HUES64 (cell line): ENCODE data around the gene PRDM11.

Experiments used
- H3K27ac ChIP-seq: 2 replicates; pipeline ENCODE4 v1.7.0; 2013; ENCODE audit warnings: low read depth, low read length, inconsistent platforms
- H3K27me3 ChIP-seq: 2 replicates; pipeline ENCODE4 v1.6.1; 2013; ENCODE audit warnings: mild to moderate bottlenecking, low read length; ENCODE audit not compliant: insufficient read depth
- H3K36me3 ChIP-seq: 2 replicates; pipeline ENCODE4 v1.6.1; 2013; ENCODE audit warnings: mild to moderate bottlenecking, low read length; ENCODE audit not compliant: insufficient read depth
- H3K4me1 ChIP-seq: 2 replicates; pipeline ENCODE4 v1.6.1; 2013; ENCODE audit warnings: mild to moderate bottlenecking, low read length, moderate library complexity; ENCODE audit not compliant: insufficient read depth
- H3K4me3 ChIP-seq: 2 replicates; pipeline ENCODE4 v1.5.1; 2013; ENCODE audit warnings: mild to moderate bottlenecking, low read length, moderate library complexity
- H3K9ac ChIP-seq: 2 replicates; pipeline ENCODE4 v1.6.1; 2013; ENCODE audit warnings: mild to moderate bottlenecking, low read depth, low read length
- H3K9me3 ChIP-seq: 2 replicates; pipeline ENCODE4 v1.6.1; 2013; ENCODE audit warnings: low read depth, low read length; ENCODE audit not compliant: insufficient read depth
- WGBS: fragments of 150-250, 120-280 bp; methylation state at CpG from one replicate; pipeline ENCODE4 v1.1.7; 2013; ENCODE audit warnings: missing lambda C conversion rate; 5-methylcytosine and 5-hydroxymethylcytosine counted together

The PRDM11 gene

GRCh38 chr11:45262900-45263299, 116.5 kb downstream of the PRDM11 start:
- no peak overlapping the region for H3K4me3 ChIP-seq
- H3K36me3 ChIP-seq, result no peaks in the 10 kb centered on the region
- H3K9ac ChIP-seq, result no peak overlapping the region
- H3K4me1 ChIP-seq, result no peaks in the 10 kb centered on the region
- whole genome bisulfite sequencing, result 86% methylated on average over 4 of the region's 4 CpGs
- no peaks in the 10 kb centered on the region for H3K27me3 ChIP-seq
- no peaks in the 10 kb centered on the region for H3K9me3 ChIP-seq
- no peak overlapping the region for H3K27ac ChIP-seq

- no peak overlapping the region for H3K4me3 ChIP-seq
- 96% methylated on average over 3 of the region's 3 CpGs for WGBS
- H3K9ac ChIP-seq, result no peak overlapping the region
- H3K36me3 ChIP-seq, result no peaks in the 10 kb centered on the region
- no peaks in the 10 kb centered on the region for H3K4me1 ChIP-seq
- H3K27ac ChIP-seq, result no peak overlapping the region
- no peaks in the 10 kb centered on the region for H3K27me3 ChIP-seq
- H3K9me3 ChIP-seq, result no peaks in the 10 kb centered on the region
Measured at GRCh38 chr11:45263773-45264172, 117.3 kb downstream of the PRDM11 start.

DNA sequence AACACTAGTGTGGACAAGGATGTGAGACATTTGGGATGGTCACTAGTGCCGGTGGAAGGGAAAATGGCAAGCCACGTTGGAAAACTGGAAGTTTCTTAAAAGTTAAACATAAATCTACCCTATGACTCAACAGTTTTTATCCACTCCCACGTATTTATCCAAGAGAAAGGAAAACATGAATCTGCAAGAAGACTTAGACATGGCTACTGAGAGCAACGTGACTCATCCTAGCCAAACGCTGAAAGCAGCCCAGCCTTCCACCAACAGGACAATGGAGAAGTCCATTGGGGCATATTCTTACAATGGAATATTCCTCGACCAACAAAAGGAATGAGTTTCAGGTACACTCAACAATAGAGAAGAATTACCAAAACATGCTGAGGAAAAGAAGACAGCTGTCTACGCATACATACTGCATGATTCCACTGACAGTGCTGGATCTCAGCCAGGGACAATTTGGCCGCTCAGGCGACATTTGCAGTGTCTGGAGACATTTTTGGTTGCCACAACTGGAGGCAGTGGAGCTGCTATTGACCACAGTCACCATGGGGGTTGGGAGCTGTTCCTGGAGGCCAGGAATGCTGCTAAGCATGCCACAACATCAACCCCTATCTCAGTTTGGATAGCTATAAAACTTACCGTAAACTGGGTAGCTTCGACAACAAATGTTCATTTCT, 118.5 kb downstream of the PRDM11 start:
- Histone ChIP-seq H3K9ac (no peak overlapping the region), H3K27me3 (no peaks in the 10 kb centered on the region), H3K4me1 (no peaks in the 10 kb centered on the region), H3K9me3 (no peaks in the 10 kb centered on the region), H3K36me3 (no peaks in the 10 kb centered on the region), H3K27ac (no peak overlapping the region), H3K4me3 (no peak overlapping the region)
- WGBS, result 89% methylated on average over 11 of the region's 11 CpGs

DNA sequence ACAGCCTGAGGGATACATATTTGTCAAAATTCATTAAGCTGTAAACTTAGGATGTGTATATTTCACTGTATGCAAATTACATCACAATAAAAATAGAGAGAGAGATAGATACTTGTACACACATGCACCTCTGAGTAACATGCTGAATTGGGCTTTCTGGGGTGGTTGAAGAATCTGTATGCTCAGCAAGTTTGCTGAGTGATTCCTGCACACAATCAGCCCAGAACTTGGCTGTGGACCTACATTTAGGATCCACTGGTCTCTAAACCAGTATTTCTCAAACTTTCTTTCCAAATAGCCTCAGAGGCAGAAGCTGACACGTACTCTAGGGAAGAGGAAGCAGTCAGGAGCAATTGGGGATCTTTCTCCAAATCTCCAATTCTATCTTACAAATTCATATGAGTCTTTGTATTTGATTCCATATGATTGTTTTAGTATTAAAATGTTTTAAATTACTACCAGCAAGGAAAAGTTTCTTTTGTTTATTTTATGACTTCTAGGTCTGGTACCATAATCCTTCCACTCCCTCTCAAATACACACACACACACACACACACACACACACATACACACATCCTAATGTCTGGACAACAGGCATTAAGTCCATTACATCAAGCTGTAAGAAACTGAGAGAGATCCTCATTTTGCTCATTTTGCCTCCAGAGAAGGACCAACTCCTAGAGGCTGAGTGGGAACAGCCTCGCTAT, 119.7 kb downstream of the PRDM11 start:
- H3K27ac ChIP-seq, result no peak overlapping the region
- no peaks in the 10 kb centered on the region for H3K36me3 ChIP-seq
- H3K27me3 ChIP-seq, result no peaks in the 10 kb centered on the region
- H3K4me1 ChIP-seq, result no peaks in the 10 kb centered on the region
- WGBS, result 94% methylated on average over 2 of the region's 2 CpGs
- no peak overlapping the region for H3K4me3 ChIP-seq
- H3K9ac ChIP-seq, result no peak overlapping the region
- no peaks in the 10 kb centered on the region for H3K9me3 ChIP-seq

GRCh38 chr11:45266676-45267020, 120.2 kb downstream of the PRDM11 start:
- 90% methylated on average over 1 of the region's 1 CpG for WGBS

GRCh38 chr11:45267052-45267451, 120.6 kb downstream of the PRDM11 start:
- H3K27ac ChIP-seq, result no peak overlapping the region
- no peaks in the 10 kb centered on the region for H3K4me1 ChIP-seq
- 73% methylated on average over 14 of the region's 14 CpGs for WGBS
- H3K9ac ChIP-seq, result no peak overlapping the region
- no peaks in the 10 kb centered on the region for H3K9me3 ChIP-seq
- no peaks in the 10 kb centered on the region for H3K27me3 ChIP-seq
- H3K36me3 ChIP-seq, result no peaks in the 10 kb centered on the region
- H3K4me3 ChIP-seq, result no peak overlapping the region

More at GRCh38 chr11:45266676-45267020, 120.2 kb downstream of the PRDM11 start:
- Histone ChIP-seq H3K9ac (no peak overlapping the region), H3K9me3 (no peaks in the 10 kb centered on the region), H3K27me3 (no peaks in the 10 kb centered on the region), H3K36me3 (no peaks in the 10 kb centered on the region), H3K4me1 (no peaks in the 10 kb centered on the region), H3K27ac (no peak overlapping the region), H3K4me3 (no peak overlapping the region)

GRCh38 chr11:45267652-45268299, 121.3 kb downstream of the PRDM11 start:
- Histone ChIP-seq H3K9ac (no peak overlapping the region), H3K27ac (no peak overlapping the region), H3K4me3 (no peak overlapping the region), H3K36me3 (no peaks in the 10 kb centered on the region), H3K4me1 (no peaks in the 10 kb centered on the region), H3K9me3 (no peaks in the 10 kb centered on the region), H3K27me3 (no peaks in the 10 kb centered on the region)
- WGBS, result 85% methylated on average over 13 of the region's 13 CpGs

- Histone ChIP-seq H3K4me3 (no peak overlapping the region), H3K9me3 (no peaks in the 10 kb centered on the region), H3K9ac (no peak overlapping the region), H3K27me3 (no peaks in the 10 kb centered on the region), H3K4me1 (no peaks in the 10 kb centered on the region), H3K36me3 (no peaks in the 10 kb centered on the region), H3K27ac (no peak overlapping the region)
Measured at GRCh38 chr11:45269678-45270077, 123.2 kb downstream of the PRDM11 start.

- WGBS, result 82% methylated on average over 4 of the region's 4 CpGs
- Histone ChIP-seq H3K36me3 (no peaks in the 10 kb centered on the region), H3K27me3 (no peaks in the 10 kb centered on the region), H3K9ac (no peak overlapping the region), H3K4me3 (no peak overlapping the region), H3K4me1 (no peaks in the 10 kb centered on the region), H3K27ac (no peak overlapping the region), H3K9me3 (no peaks in the 10 kb centered on the region)
Measured at GRCh38 chr11:45270946-45271716, 124.7 kb downstream of the PRDM11 start.

DNA sequence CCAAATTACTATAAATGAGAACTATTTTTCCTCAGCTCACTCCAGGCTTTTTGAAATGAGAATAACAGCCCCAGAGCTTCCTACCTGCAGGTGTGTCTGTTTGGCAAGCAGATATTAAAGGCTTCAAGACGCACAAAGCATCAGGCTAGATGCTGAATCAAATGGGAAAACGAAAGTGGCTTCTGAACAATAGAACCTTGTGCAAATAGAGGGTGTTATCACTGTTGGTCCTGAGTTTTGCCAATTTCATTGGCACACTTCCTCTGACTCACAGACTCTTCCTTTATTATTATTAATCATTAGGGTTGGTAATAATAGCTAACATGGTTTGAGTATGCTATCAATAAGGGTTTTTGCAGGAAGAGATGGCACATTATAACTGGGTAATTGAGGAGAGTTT, 126.3 kb downstream of the PRDM11 start:
- 88% methylated on average over 2 of the region's 2 CpGs for WGBS
- H3K27ac ChIP-seq, result no peak overlapping the region

DNA sequence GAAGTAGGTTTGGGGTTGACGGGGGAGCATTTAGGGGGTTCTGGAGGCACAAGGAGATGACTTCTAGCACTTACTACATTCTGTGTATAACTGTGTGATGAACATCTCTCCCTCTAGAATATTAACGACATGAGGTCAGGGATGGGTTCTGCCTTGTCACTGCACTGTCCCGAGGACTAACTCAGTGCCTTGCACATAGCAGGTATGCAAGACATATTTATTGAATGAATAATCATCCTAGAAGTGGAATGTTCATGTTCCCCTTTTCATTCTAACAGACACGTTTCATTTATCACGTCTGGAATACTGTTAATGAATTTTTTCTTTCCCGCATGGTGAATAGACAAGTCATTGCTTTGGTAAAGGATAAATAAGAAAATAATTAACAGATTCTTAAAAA, 127.1 kb downstream of the PRDM11 start:
- no peaks in the 10 kb centered on the region for H3K4me1 ChIP-seq
- no peaks in the 10 kb centered on the region for H3K9me3 ChIP-seq
- no peaks in the 10 kb centered on the region for H3K27me3 ChIP-seq
- no peak overlapping the region for H3K27ac ChIP-seq
- no peak overlapping the region for H3K4me3 ChIP-seq
- no peak overlapping the region for H3K9ac ChIP-seq
- H3K36me3 ChIP-seq, result no peaks in the 10 kb centered on the region
- 97% methylated on average over 3 of the region's 6 CpGs for WGBS

More for the DNA sequence above, 126.3 kb downstream of the PRDM11 start:
- H3K9ac ChIP-seq, result no peak overlapping the region
- H3K27me3 ChIP-seq, result no peaks in the 10 kb centered on the region
- H3K4me3 ChIP-seq, result no peak overlapping the region
- no peaks in the 10 kb centered on the region for H3K9me3 ChIP-seq
- no peaks in the 10 kb centered on the region for H3K36me3 ChIP-seq
- no peaks in the 10 kb centered on the region for H3K4me1 ChIP-seq
